ENCODE results near the gene CDCA7. TPM values are rescaled to one million over a fixed set of nuclear protein-coding genes. Genes with fewer than 3 reads are reported as not detected.

CDCA7 gene
- total RNA-seq, 1 experiment from 2014 or later: 64.9 TPM

- peak overlapping the region; percentile 13 for H3K4me3 ChIP-seq (ENCODE audit: low read depth, low read length, poor library complexity, severe bottlenecking)
- H3K4me1 ChIP-seq (ENCODE audit: insufficient read depth, low read length, poor library complexity, severe bottlenecking): peaks cover 10% of the 10 kb centered on the region
- H3K27ac ChIP-seq (ENCODE audit: low read depth, low read length, poor library complexity, severe bottlenecking): no peak overlapping the region
- BruUV-seq (replicated peaks): no TSS peak
- DNase-seq (ENCODE audit: low spot score): peak; percentile 9
- no peak for TF ChIP-seq CTCF (conservative IDR thresholded peaks at IDR 0.05; ENCODE audit: low read depth, low read length)
- no peak for TF ChIP-seq EZH2 (IDR thresholded peaks at IDR 0.05; ENCODE audit: borderline replicate concordance, low read depth, low read length, poor library complexity, severe bottlenecking)
- intact Hi-C loops (cut with micrococcal nuclease; ENCODE audit: unreplicated experiment): loop anchor here (2.0 to 10.0 kb wide), 4 partner anchors 47 to 939 kb away; no protein-coding TSS in a partner anchor
- H3K27me3 ChIP-seq (replicated peaks; ENCODE audit: insufficient read depth, low read depth, low read length, poor library complexity): peaks cover 42% of the 10 kb centered on the region
- no peaks in the 10 kb centered on the region for H3K36me3 ChIP-seq (ENCODE audit: insufficient read depth, low read length, poor library complexity, severe bottlenecking)
- H3K9me3 ChIP-seq (ENCODE audit: low read depth, low read length, poor library complexity, severe bottlenecking): no peaks in the 10 kb centered on the region
- ChIA-PET CTCF (interaction anchor here (0.6 to 2.4 kb wide), 6 partner anchors 47 to 943 kb away, joined by 3 to 13 read pairs (median 6); no protein-coding TSS in a partner anchor), POLR2A (ENCODE audit: low non-redundant PET) (no interaction called here)
These were observed 47.1 kb downstream of the CDCA7 start for GRCh38 chr2:173401716-173402326.

- ChIA-PET POLR2A (ENCODE audit: low non-redundant PET) (no interaction called here), CTCF (interaction anchor here (0.5 to 2.4 kb wide), 5 partner anchors 47 to 939 kb away, joined by 3 to 13 read pairs (median 5); no protein-coding TSS in a partner anchor)
- BruUV-seq (replicated peaks): no TSS peak
- no peak for TF ChIP-seq EZH2 (IDR thresholded peaks at IDR 0.05; ENCODE audit: borderline replicate concordance, low read depth, low read length, poor library complexity, severe bottlenecking)
- TF ChIP-seq CTCF (conservative IDR thresholded peaks at IDR 0.05; ENCODE audit: low read depth, low read length): peak; percentile 91
- Histone ChIP-seq H3K27me3 (replicated peaks; ENCODE audit: insufficient read depth, low read depth, low read length, poor library complexity) (peaks cover 42% of the 10 kb centered on the region), H3K4me3 (ENCODE audit: low read depth, low read length, poor library complexity, severe bottlenecking) (peak overlapping the region; percentile 13), H3K36me3 (ENCODE audit: insufficient read depth, low read length, poor library complexity, severe bottlenecking) (no peaks in the 10 kb centered on the region), H3K9me3 (ENCODE audit: low read depth, low read length, poor library complexity, severe bottlenecking) (no peaks in the 10 kb centered on the region), H3K4me1 (ENCODE audit: insufficient read depth, low read length, poor library complexity, severe bottlenecking) (peaks cover 10% of the 10 kb centered on the region), H3K27ac (ENCODE audit: low read depth, low read length, poor library complexity, severe bottlenecking) (no peak overlapping the region)
- peak; percentile 82 for DNase-seq (ENCODE audit: low spot score)
- intact Hi-C loops (cut with micrococcal nuclease; ENCODE audit: unreplicated experiment): loop anchor here (2.0 to 10.0 kb wide), 4 partner anchors 46 to 938 kb away; no protein-coding TSS in a partner anchor
These were observed 47.8 kb downstream of the CDCA7 start for GRCh38 chr2:173402405-173402974.

GRCh38 chr2:173404841-173405750 lies 50.4 kb downstream of the CDCA7 start:
- no peak overlapping the region for H3K27ac ChIP-seq (ENCODE audit: low read depth, low read length, poor library complexity, severe bottlenecking)
- intact Hi-C loops (cut with micrococcal nuclease; ENCODE audit: unreplicated experiment): loop anchor here (10.0 kb wide), 2 partner anchors 170 to 630 kb away; no protein-coding TSS in a partner anchor
- TF ChIP-seq CTCF (conservative IDR thresholded peaks at IDR 0.05; ENCODE audit: low read depth, low read length) (no peak), EZH2 (IDR thresholded peaks at IDR 0.05; ENCODE audit: borderline replicate concordance, low read depth, low read length, poor library complexity, severe bottlenecking) (no peak)
- DNase-seq (ENCODE audit: low spot score): no peak
- ChIA-PET CTCF (no interaction called here), POLR2A (ENCODE audit: low non-redundant PET) (no interaction called here)
- H3K27me3 ChIP-seq (replicated peaks; ENCODE audit: insufficient read depth, low read depth, low read length, poor library complexity): peaks cover 31% of the 10 kb centered on the region
- H3K4me1 ChIP-seq (ENCODE audit: insufficient read depth, low read length, poor library complexity, severe bottlenecking): peaks cover 10% of the 10 kb centered on the region
- H3K36me3 ChIP-seq (ENCODE audit: insufficient read depth, low read length, poor library complexity, severe bottlenecking): no peaks in the 10 kb centered on the region
- H3K4me3 ChIP-seq (ENCODE audit: low read depth, low read length, poor library complexity, severe bottlenecking): no peak overlapping the region
- no TSS peak for BruUV-seq (replicated peaks)
- no peaks in the 10 kb centered on the region for H3K9me3 ChIP-seq (ENCODE audit: low read depth, low read length, poor library complexity, severe bottlenecking)
